Fibroblast of skin of back (primary cell): ENCODE results near the gene ISY1. TPM values are rescaled to one million over a fixed set of nuclear protein-coding genes. Genes with fewer than 3 reads are reported as not detected.
"Not testable (repeated sequence)": the region's sequence is repeated elsewhere in the genome, so short reads cannot be mapped to it uniquely, and the experiment has no call there.

Experiments used
- DNase-seq: peaks from one replicate; pipeline ENCODE4 v3.0.0-alpha.2; 2013
- polyA plus RNA-seq, 2 experiments: library from polyadenylated mRNA; unstranded; fragments of 120-200 nt; gene quantifications; one replicate each; pipeline ENCODE4 v1.2.1, GENCODE V29; 2013; ENCODE audit not compliant: insufficient read length in 2 of 2

The ISY1 gene
- polyA plus RNA-seq (2013, experiment 1 of 2; ENCODE audit: insufficient read length), result 38.9 TPM
- polyA plus RNA-seq (2013, experiment 2 of 2; ENCODE audit: insufficient read length), result 29.5 TPM

- DNase-seq, result peak; percentile 97
Observed at GRCh38 chr3:129160891-129161859, at the start of gene ISY1. Gene ISY1, minus strand, starts transcription at chr3:129161063. Its CDS starts 88 bp downstream, at chr3:129160975.

- DNase-seq, result no peak
Observed at GRCh38 chr3:129207479-129207878, 46.6 kb upstream of the ISY1 start.

- DNase-seq, result no peak
Observed at GRCh38 chr3:129205109-129205832, 44.4 kb upstream of the ISY1 start.

GRCh38 chr3:129204473-129204872 lies 43.6 kb upstream of the ISY1 start:
- DNase-seq, result no peak

- DNase-seq, result no peak
Observed at GRCh38 chr3:129199366-129199765, 38.5 kb upstream of the ISY1 start.

DNA sequence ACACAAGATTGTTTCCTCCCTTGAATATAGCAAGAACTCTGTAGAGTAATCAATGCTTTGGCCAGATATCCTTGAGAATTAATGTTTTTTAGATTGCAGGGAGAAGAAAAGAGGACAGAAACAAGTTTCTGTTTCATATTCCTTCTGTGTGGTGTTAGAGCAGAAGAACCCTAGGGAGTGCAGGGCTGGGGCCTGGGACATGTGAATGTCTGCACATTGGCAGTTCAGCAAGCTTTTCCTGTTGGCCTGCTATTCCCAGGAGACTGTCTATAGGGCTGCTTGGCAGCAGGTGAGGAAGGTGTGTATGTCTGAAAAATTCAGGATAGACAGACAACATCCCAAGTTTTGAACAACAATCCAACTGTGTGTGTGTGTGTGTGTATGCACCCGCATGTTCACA lies 36.5 kb upstream of the ISY1 start:
- DNase-seq, result no peak

GRCh38 chr3:129196601-129197000 lies 35.7 kb upstream of the ISY1 start:
- DNase-seq, result no peak

GRCh38 chr3:129195731-129196256 lies 34.9 kb upstream of the ISY1 start:
- DNase-seq, result peak; percentile 95

DNA sequence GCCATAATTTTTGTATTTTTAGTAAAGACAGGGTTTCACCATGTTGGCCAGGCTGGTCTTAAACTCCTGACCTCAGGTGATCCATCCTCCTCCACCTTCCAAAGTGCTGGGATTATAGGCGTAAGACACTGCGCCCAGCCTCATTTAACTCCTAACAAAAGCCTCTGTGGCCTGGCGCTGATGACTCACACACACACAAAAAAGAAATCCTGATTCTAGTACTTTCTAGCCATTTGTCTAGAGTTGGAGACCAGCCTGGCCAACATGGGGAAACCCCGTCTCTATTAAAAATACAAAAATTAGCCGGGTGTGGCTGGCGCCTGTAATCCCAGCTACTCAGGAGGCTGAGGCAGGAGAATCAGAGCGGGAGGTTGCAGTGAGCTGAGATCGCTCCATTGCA lies 28.9 kb upstream of the ISY1 start:
- not testable (repeated sequence) for DNase-seq

DNA sequence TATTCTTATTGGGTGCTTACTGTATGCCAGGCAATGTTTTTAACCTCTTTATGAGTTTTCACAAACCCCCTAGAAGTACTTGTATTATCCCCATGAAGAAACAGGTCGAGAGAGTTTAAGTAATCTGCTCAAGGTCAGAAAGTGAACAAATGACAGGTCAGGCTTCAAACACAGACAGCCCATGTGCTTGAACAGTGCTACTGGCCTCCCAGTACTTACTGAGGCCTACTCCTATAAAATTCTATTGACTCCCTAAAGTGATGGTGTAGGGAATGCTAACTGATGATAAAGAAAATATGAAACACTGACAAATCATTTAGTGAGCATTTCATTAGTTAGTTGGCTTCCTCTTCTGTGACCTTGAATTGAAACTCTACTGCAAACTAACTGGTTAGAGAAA lies 27.0 kb upstream of the ISY1 start:
- DNase-seq, result no peak

GRCh38 chr3:129185783-129186182 lies 24.9 kb upstream of the ISY1 start:
- DNase-seq, result no peak

DNA sequence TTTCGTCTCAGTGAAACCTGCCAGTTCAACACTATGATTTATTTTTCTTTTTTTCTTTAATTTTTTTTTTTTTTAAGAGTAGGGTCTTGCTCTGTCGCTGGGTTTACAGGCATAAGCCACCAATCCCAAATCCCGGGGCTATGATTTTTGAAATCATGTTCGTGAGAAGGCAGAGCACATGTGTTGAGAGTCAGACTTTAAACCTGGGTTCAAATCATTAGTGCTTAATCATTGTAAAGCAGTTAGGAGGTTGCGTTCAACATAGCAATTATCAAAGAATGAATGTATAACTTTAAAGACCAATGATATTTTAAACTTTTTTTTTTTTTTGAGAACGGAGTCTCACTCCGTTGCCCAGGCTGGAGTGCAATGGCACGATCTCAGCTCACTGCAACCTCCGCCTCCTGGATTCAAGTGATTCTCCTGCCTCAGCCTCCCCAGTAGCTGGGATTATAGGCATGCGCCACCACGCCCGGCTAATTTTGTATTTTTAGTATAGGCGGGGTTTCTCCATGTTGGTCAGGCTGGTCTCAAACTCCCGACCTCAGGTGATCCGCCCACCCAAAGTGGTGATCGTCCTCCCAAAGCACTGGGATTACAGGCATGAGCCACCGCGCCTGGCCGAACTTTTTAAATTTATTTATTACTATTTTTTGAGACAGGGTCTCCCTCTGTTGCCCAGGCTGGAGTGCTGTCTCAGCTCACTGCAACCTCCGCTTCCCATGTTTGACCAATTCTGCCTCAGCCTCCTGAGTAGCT lies 24.1 kb upstream of the ISY1 start:
- not testable (repeated sequence) for DNase-seq

DNA sequence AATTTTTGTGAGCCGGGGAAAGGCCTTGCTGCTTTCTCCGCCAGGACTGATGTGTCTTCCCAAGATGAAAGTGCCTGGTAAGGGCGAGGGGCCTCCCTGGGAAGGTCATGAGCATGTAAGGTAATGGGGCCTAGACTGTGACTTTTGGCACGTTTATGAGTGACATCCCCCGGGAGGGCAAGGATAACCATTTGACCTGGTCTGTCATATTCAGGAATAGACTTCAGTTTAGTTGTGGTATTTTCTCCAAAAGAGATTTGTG lies 23.5 kb upstream of the ISY1 start:
- DNase-seq, result peak; percentile 39

DNA sequence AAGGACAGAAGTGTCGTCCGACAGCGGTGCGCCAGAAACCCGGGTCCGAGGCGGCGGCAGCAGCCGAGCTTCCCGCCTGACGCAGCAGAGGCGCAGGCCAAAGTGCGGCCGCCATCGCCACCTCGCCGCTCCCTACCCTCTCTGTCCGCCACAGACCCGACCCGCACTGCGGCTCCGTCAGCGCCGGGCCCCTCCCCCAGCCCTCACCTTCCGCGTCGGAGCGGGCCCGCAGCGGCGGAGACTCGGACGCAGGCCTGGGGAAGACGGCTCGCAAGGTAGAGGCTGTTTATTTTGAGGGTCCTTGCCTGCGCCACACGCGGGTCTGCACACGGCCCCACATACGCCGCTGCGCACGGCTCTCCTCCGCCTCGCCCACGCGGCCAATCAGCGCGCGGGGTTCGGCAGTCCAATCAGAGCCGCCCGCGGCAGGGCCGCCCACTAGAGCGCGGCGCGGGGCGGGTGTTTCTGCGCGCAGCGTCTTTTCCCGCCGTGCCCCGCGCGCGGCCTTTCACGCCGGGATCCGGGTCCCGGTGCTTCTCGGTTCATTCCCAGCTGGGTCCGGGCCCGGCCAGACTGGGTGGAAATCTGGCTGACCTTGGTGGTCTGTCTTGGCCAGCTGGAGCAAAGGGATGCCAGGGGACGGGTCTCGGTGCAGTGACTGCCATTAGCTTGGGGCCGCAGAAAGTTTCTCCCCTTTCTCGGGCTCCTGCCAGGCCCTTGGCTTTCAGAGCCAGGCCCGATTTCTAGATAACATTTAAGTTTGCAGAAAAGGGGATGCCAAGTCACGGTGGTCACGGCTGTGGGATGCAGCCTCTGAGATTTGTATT lies 22.9 kb upstream of the ISY1 start, which contains the start of gene CNBP:
Gene CNBP (minus strand): TSS at position 328 of the 827 bp plus-strand sequence. CDS start 12,139 bp downstream, outside the sequence.
- DNase-seq, result peak; percentile 95

DNA sequence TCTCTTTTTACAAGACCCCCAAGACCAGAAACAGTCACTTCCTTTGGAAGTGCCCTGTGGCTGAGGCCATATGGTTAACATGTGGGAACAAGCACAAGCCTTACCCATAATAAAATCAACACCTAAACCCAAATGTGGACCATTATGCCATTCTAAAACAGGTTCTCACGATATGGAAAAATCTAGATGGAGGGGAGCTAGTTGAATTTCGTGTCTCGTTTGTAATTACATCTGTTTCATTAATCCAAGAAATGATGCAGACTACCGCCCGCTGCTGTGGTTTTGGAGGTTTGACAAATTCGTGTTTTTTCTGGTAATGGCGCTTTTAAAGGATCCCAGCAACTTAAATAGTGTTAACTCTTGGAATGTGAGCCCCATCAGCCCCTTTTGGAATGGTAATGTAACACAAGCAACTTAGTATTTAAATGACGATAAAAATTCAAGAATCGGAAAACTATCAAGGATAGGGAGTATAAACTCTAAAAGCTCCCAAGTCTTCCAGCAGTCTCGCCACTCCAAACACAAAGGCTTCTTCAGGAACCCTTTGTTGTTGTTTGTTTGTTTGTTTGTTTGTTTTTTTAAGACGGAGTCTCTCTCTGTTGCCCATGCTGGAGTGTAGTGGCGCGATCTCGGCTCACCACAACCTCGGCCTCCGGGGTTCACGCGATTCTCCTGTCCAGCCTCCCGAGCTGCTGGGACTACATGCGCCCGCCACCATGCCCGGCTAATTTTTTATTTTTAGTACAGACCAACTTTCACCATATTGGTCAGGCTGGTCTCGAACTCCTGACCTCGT lies 21.7 kb upstream of the ISY1 start:
- peak; percentile 33 for DNase-seq

- DNase-seq, result no peak
Observed at GRCh38 chr3:129181819-129182218, 21.0 kb upstream of the ISY1 start.

GRCh38 chr3:129180461-129180860 lies 19.6 kb upstream of the ISY1 start:
- DNase-seq, result no peak

DNA sequence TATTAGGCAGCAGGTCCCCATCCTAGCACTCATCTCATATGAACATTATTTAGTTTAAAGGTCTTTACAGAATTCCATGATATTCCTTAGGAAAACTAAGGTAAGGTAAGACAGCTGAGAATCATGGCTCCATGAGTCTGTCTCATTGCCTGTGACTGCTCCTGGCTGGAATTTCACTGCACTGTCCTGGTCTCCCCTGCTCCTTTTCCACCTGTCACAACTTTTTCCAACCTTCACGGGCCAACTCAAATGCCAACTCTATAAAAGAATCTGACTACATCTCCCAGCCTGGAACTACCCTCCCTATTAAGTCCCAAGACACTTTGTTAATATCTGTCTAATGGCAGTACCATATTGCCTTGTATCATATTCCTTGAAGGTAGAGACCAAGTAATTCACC lies 15.2 kb upstream of the ISY1 start:
- no peak for DNase-seq

GRCh38 chr3:129173725-129174124 lies 12.9 kb upstream of the ISY1 start:
- DNase-seq, result no peak

GRCh38 chr3:129173206-129173605 lies 12.3 kb upstream of the ISY1 start:
- DNase-seq, result no peak
